HL-60 (cell line): ENCODE results near the gene RAET1G.

Experiments
- DNase-seq, 2 experiments: peaks; one replicate each; pipeline ENCODE4 v3.0.0-alpha.2; 2010 to 2020; ENCODE audit warnings: low read depth in 1 of 2, low spot score in 1 of 2
- H3K27ac ChIP-seq: fragments of 250-450 bp; sonication (Bioruptor Pico); replicated peaks from 2 replicates; pipeline ENCODE4 v1.5.1; 2020; ENCODE audit warnings: mild to moderate bottlenecking, moderate library complexity
- H3K27me3 ChIP-seq: fragments of 250-450 bp; sonication (Bioruptor Pico); 2 replicates; pipeline ENCODE4 v1.5.1; 2021; ENCODE audit warnings: mild to moderate bottlenecking, moderate library complexity; ENCODE audit not compliant: insufficient read depth, poor library complexity, severe bottlenecking
- H3K4me3 ChIP-seq: replicated peaks from 2 replicates; pipeline ENCODE4 v1.5.1; 2011; ENCODE audit warnings: mild to moderate bottlenecking, control low read depth, low read length; ENCODE audit not compliant: insufficient read depth
- CTCF ChIP-seq: IDR thresholded peaks from one replicate; pipeline ENCODE4 v1.5.1; 2011; ENCODE audit warnings: low read length, control low read depth, inconsistent platforms; ENCODE audit not compliant: insufficient read depth
- GABPA ChIP-seq: IDR thresholded peaks from 2 replicates; pipeline ENCODE4 v1.6.1; 2012; ENCODE audit warnings: low read depth
- POLR2AphosphoS5 ChIP-seq: IDR thresholded peaks from 2 replicates; pipeline ENCODE4 v1.6.1; 2012; ENCODE audit warnings: low read depth
- REST ChIP-seq: IDR thresholded peaks from 2 replicates; pipeline ENCODE4 v1.6.1; 2012; ENCODE audit warnings: low read depth; ENCODE audit not compliant: insufficient replicate concordance
- SPI1 ChIP-seq: IDR thresholded peaks from 2 replicates; pipeline ENCODE4 v1.6.1; 2012; ENCODE audit warnings: low read depth, mild to moderate bottlenecking, borderline replicate concordance

RAET1G gene

GRCh38 chr6:149884215-149884614 is 38.7 kb downstream of the RAET1G start:
- H3K27ac ChIP-seq: no peak overlapping the region
- H3K27me3 ChIP-seq: no peaks in the 10 kb centered on the region
- no peak for TF ChIP-seq SPI1
- TF ChIP-seq POLR2AphosphoS5: no peak
- TF ChIP-seq REST: no peak
- no peak for TF ChIP-seq CTCF
- no peak for TF ChIP-seq GABPA
- no peak overlapping the region for H3K4me3 ChIP-seq
- no peak for DNase-seq

- no peak overlapping the region for H3K4me3 ChIP-seq
- no peak overlapping the region for H3K27ac ChIP-seq
- no peak for DNase-seq
- TF ChIP-seq POLR2AphosphoS5 (no peak), SPI1 (no peak), GABPA (no peak), REST (no peak), CTCF (no peak)
- H3K27me3 ChIP-seq: no peaks in the 10 kb centered on the region
Measured at GRCh38 chr6:149881860-149882259, 41.1 kb downstream of the RAET1G start.

GRCh38 chr6:149881066-149881766 is 41.7 kb downstream of the RAET1G start:
- no peak overlapping the region for H3K4me3 ChIP-seq
- no peaks in the 10 kb centered on the region for H3K27me3 ChIP-seq
- DNase-seq: no peak
- TF ChIP-seq REST: no peak
- TF ChIP-seq POLR2AphosphoS5: no peak
- no peak for TF ChIP-seq CTCF
- no peak for TF ChIP-seq SPI1
- no peak for TF ChIP-seq GABPA
- no peak overlapping the region for H3K27ac ChIP-seq
